ENCODE results near the gene BCL3. TPM values are rescaled to one million over a fixed set of nuclear protein-coding genes. Genes with fewer than 3 reads are reported as not detected.
A peak's percentile ranks its signal among the peaks of the same experiment; 100 is the strongest.

Gene BCL3
- total and polyA plus RNA-seq, 2 of the 13 experiments (the other 11 are each of a cell fraction or from before 2014, with no cell fraction given), result 2.3 to 4.0 TPM

DNA sequence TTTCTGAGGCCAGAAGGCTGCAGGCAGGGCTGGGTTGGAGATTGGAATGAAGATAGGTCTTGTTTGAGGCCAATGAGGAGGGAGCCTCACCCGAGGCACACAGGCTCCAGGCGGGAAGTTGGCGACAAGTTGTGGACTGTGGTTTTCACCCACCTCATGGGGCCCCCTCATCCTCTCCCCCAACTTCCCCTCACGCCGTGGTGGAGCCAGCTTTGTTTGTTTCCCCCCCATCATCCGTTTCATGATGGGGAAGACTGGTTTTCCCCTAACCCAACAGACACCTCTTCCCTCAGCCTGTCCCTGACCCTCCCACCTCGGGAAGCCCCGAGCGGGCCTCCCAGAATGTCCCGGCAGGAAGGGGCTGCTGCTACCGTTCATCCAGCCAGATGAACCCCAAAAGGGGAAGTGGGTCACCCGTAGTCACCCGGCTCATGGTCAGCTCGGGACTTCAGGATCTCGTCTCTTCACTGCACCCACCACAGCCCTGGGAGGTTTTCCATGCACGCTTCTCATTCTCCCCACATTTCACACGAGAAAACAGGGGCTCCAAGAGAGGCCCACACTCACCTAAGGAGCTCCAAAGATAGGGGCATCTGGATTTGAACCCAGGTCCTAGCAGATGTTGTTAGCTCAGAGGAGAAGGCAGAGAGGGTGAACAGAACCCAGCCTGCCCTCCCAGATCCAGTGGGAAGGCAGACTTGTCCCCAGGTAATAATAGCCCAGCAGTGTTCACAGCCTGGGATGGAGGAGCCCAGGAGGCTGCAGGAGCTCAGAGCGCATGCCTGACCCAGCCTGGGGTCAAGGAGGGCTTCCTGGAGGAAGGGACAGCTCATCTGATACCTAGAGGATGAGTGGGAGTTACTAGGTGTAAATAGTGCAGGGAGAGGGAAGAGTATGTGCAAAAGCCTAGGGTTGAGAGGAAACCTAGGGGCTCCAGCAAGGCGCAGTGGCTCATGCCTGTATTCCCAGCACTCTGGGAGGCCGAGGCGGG, 26.1 kb upstream of the BCL3 start (continued):
- TF ChIP-seq REST (IDR thresholded peaks at IDR 0.05; ENCODE audit: borderline replicate concordance in 1 of 2, low read depth in 1 of 2, low read length in 2 of 2), result no peak
- TF ChIP-seq DBP (CRISPR knock-in tag; IDR thresholded peaks at IDR 0.05; ENCODE audit: not compliant biosample characterization), result no peak
- TF ChIP-seq NKX3-1 (CRISPR knock-in tag; IDR thresholded peaks at IDR 0.05), result no peak
- no peak for TF ChIP-seq JUN (CRISPR knock-in tag; IDR thresholded peaks at IDR 0.05)
- TF ChIP-seq ZNF101 (CRISPR knock-in tag; IDR thresholded peaks at IDR 0.05; ENCODE audit: borderline replicate concordance, low read depth), result no peak
- no peak for TF ChIP-seq BRD4 (CRISPR knock-in tag; IDR thresholded peaks at IDR 0.05)
- no peak for TF ChIP-seq RBM39 (IDR thresholded peaks at IDR 0.05; ENCODE audit: low read depth, low read length, poor library complexity, severe bottlenecking)
- no peak for TF ChIP-seq PITX1 (CRISPR knock-in tag; IDR thresholded peaks at IDR 0.05)
- TF ChIP-seq, protein P1, sequence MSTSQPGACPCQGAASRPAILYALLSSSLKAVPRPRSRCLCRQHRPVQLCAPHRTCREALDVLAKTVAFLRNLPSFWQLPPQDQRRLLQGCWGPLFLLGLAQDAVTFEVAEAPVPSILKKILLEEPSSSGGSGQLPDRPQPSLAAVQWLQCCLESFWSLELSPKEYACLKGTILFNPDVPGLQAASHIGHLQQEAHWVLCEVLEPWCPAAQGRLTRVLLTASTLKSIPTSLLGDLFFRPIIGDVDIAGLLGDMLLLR (CRISPR knock-in tag; IDR thresholded peaks at IDR 0.05), result no peak
- no peak for TF ChIP-seq AGO2 (optimal IDR thresholded peaks at IDR 0.05; ENCODE audit: low read depth, low read length)
- TF ChIP-seq ETV6 (CRISPR knock-in tag; conservative IDR thresholded peaks at IDR 0.05), result no peak
- no peak for TF ChIP-seq FOSL2 (CRISPR knock-in tag; IDR thresholded peaks at IDR 0.05)
- no peak for TF ChIP-seq JUND (CRISPR knock-in tag; IDR thresholded peaks at IDR 0.05)
- no peak for TF ChIP-seq ZNF839 (CRISPR knock-in tag; IDR thresholded peaks at IDR 0.05; ENCODE audit: borderline replicate concordance)
- no peak for TF ChIP-seq ZKSCAN5 (CRISPR knock-in tag; IDR thresholded peaks at IDR 0.05)
- TF ChIP-seq ZUFSP (CRISPR knock-in tag; IDR thresholded peaks at IDR 0.05; ENCODE audit: borderline replicate concordance), result no peak
- no peak for TF ChIP-seq ZNF543 (CRISPR knock-in tag; IDR thresholded peaks at IDR 0.05)
- TF ChIP-seq FOXO1 (CRISPR knock-in tag; IDR thresholded peaks at IDR 0.05), result no peak
- peak; percentile 86 for TF ChIP-seq ZMYM3 (CRISPR knock-in tag; IDR thresholded peaks at IDR 0.05)
- TF ChIP-seq CBFB (CRISPR knock-in tag; IDR thresholded peaks at IDR 0.05), result no peak
- no peak for TF ChIP-seq TERF1 (CRISPR knock-in tag; IDR thresholded peaks at IDR 0.05)
